ENCODE measurements around the gene MSI2. TPM values are rescaled to one million over a fixed set of nuclear protein-coding genes. Genes with fewer than 3 reads are reported as not detected.

MSI2 gene
- polyA plus RNA-seq, 1 experiment: 9.2 TPM

GRCh38 chr17:57486882-57487301 lies 230.6 kb downstream of the MSI2 start:
- no peak overlapping the region for H3K4me3 ChIP-seq (ENCODE audit: low read depth, low read length)
- TF ChIP-seq CTCF (IDR thresholded peaks at IDR 0.05; ENCODE audit: insufficient read depth, low read depth, low read length): no peak
- no peaks in the 10 kb centered on the region for H3K36me3 ChIP-seq (ENCODE audit: control insufficient read depth, insufficient read depth, low read length)
- H3K27me3 ChIP-seq (ENCODE audit: control insufficient read depth, insufficient read depth, low read length): no peaks in the 10 kb centered on the region
- POLR2A ChIA-PET: no interaction called here
- DNase-seq (ENCODE audit: low read depth): no peak
- CTCF ChIA-PET: interaction anchor here (1.1 to 1.5 kb wide), 2 partner anchors 9 to 185 kb away, joined by 4 to 5 read pairs; no protein-coding TSS in a partner anchor

GRCh38 chr17:57487573-57487972 lies 231.2 kb downstream of the MSI2 start:
- Histone ChIP-seq H3K4me3 (ENCODE audit: low read depth, low read length) (no peak overlapping the region), H3K36me3 (ENCODE audit: control insufficient read depth, insufficient read depth, low read length) (no peaks in the 10 kb centered on the region), H3K27me3 (ENCODE audit: control insufficient read depth, insufficient read depth, low read length) (no peaks in the 10 kb centered on the region)
- ChIA-PET POLR2A (no interaction called here), CTCF (interaction anchor here (1.1 kb wide), 1 partner anchor 10 kb away, joined by 4 read pairs; no protein-coding TSS in a partner anchor)
- DNase-seq (ENCODE audit: low read depth): no peak
- TF ChIP-seq CTCF (IDR thresholded peaks at IDR 0.05; ENCODE audit: insufficient read depth, low read depth, low read length): no peak

- no peak for TF ChIP-seq CTCF (IDR thresholded peaks at IDR 0.05; ENCODE audit: insufficient read depth, low read depth, low read length)
- Histone ChIP-seq H3K27me3 (ENCODE audit: control insufficient read depth, insufficient read depth, low read length) (no peaks in the 10 kb centered on the region), H3K4me3 (ENCODE audit: low read depth, low read length) (no peak overlapping the region), H3K36me3 (ENCODE audit: control insufficient read depth, insufficient read depth, low read length) (no peaks in the 10 kb centered on the region)
- ChIA-PET POLR2A (no interaction called here), CTCF (interaction anchor here (0.5 to 1.1 kb wide), 3 partner anchors 11 to 246 kb away, joined by 3 to 5 read pairs (median 4); no protein-coding TSS in a partner anchor)
- DNase-seq (ENCODE audit: low read depth): no peak
Observed at GRCh38 chr17:57488856-57489255, 232.5 kb downstream of the MSI2 start.

- Histone ChIP-seq H3K27me3 (ENCODE audit: control insufficient read depth, insufficient read depth, low read length) (no peaks in the 10 kb centered on the region), H3K36me3 (ENCODE audit: control insufficient read depth, insufficient read depth, low read length) (no peaks in the 10 kb centered on the region), H3K4me3 (ENCODE audit: low read depth, low read length) (no peak overlapping the region)
- DNase-seq (ENCODE audit: low read depth): no peak
- CTCF ChIA-PET: interaction anchor here (0.5 to 1.1 kb wide), 3 partner anchors 10 to 246 kb away, joined by 3 to 5 read pairs (median 4); no protein-coding TSS in a partner anchor
- POLR2A ChIA-PET: no interaction called here
- TF ChIP-seq CTCF (IDR thresholded peaks at IDR 0.05; ENCODE audit: insufficient read depth, low read depth, low read length): no peak
Observed at GRCh38 chr17:57489321-57489720, 233.0 kb downstream of the MSI2 start.

- no peaks in the 10 kb centered on the region for H3K27me3 ChIP-seq (ENCODE audit: control insufficient read depth, insufficient read depth, low read length)
- H3K36me3 ChIP-seq (ENCODE audit: control insufficient read depth, insufficient read depth, low read length): no peaks in the 10 kb centered on the region
- TF ChIP-seq CTCF (IDR thresholded peaks at IDR 0.05; ENCODE audit: insufficient read depth, low read depth, low read length): no peak
- no peak for DNase-seq (ENCODE audit: low read depth)
- ChIA-PET POLR2A (no interaction called here), CTCF (interaction anchor here (1.1 kb wide), 1 partner anchor 247 kb away, joined by 5 read pairs; no protein-coding TSS in a partner anchor)
- no peak overlapping the region for H3K4me3 ChIP-seq (ENCODE audit: low read depth, low read length)
Observed at GRCh38 chr17:57490111-57490845, 234.0 kb downstream of the MSI2 start.
